HG02973 (cell line): ENCODE measurements around the gene MRPS27.

Source experiments
- ATAC-seq: cut with Tn5 transposase; IDR thresholded peaks from one replicate; pipeline ENCODE4 v1.9.1; 2021; ENCODE audit warnings: moderate library complexity; ENCODE audit not compliant: unreplicated experiment

MRPS27 gene

DNA sequence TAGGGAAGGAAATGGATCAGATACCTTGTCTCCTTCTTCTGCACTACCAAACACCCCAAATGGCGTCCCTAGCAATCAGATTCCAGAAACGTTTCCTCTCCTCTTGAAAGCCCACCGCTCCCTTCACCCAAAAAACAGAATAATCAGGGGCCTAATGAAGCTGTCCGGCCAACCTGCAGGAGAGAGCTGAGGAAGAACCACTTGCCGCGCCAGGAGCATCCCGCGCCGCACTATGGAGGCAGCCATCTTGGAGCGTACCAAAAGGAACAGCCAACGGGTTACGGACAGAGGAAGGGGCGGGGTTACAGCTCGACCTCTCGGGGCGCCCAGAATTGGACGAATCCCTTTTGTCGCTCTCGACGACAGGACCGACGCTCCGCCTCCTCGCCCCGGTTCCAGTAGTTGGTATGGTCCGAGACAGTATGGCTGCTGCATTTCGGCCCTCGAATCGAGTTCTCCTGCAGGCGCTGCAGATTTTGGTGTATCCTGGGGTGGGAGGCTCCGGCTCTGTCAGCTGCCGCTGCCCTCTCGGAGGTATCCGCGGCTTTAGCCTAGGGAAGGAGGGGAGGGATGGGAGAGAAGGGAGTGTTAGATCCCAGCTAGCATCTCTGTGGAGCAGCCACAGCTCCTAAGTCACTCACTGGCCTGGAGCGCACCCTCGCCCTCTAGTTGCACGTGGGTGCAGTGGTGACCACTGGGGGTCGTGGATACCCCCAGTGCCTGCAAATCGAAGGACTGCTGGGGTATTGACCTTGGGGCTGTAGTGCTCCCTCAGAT is at the start of gene MRPS27, which contains the start of gene PTCD2:
Gene MRPS27 (minus strand): TSS at position 265 of the 777 bp plus-strand sequence. CDS start 19 bp downstream, at position 246.
Gene PTCD2 (plus strand): TSS at position 398 of the 777 bp plus-strand sequence. CDS start 10 bp downstream, at position 408.
- ATAC-seq, result peak; percentile 99

- no peak for ATAC-seq
Observed at GRCh38 chr5:72369711-72370110, 49.7 kb upstream of the MRPS27 start.

DNA sequence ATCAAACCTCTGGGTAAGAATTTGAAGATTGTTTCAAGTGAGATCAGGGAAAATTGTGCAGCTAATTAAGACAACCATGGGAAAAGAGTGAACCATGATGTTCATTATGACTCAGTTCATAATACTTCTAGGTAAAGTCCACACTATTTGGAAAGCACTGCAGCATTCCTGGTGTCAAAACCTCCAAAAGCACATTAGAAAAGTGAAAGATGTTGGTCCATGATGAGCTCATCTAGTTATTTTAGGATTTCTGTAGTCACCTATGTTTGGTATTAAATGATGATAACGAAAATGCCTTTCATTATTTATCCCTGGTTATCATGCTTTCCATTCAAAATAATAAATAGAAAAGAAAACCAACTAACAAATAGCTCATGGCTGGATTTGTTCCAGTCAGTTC is 49.3 kb upstream of the MRPS27 start:
- ATAC-seq, result no peak

DNA sequence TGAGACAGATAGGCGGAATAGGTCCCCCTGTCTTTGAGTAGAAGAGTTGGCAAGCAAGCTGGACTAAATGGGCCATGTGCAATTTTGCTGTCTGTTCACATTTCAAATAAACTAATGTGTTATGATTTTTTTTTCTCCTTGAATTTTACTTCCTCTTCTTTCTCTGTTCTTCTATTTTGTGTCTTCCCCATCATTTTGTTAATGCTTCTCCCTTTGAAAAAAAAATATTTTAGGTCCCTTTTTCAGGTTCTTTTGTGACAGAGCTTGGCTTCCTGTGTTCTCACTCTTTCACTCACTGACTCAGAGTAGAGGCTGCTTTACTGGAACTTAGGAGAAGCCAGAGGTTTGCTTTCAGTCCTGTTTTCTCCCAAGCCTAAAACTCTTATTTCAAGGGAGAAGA is 48.2 kb upstream of the MRPS27 start:
- no peak for ATAC-seq

DNA sequence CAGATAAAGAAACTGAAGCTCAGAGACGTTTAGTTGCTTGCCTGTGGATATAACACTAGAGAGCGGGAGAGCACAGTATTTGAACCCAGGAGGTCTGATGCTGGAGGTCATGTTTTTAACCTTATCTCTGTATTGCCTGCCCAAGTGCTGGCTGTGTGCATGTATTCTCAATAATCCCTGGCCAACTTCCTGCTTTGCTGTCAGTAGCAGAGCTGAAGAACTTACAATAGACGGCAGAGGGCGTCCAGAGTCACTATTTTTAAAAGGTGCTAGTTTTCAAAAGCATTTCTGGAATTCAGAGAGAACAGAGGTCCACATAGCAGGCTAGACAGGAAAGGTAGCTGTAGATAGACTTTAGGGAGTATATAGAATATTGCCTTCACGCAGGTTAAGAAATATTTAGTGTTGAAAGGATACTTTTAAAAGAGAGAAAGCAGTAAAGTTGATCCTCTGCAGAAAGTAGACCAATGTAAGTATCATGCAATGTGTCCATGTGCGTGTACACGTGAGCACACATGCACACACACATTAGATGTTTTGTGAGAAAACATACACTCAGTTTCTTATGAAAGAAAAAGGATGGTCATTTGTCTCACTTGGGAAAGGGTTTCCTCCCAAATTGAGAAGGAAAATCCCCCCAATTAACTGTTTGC is 46.4 kb upstream of the MRPS27 start:
- peak; percentile 64 for ATAC-seq

DNA sequence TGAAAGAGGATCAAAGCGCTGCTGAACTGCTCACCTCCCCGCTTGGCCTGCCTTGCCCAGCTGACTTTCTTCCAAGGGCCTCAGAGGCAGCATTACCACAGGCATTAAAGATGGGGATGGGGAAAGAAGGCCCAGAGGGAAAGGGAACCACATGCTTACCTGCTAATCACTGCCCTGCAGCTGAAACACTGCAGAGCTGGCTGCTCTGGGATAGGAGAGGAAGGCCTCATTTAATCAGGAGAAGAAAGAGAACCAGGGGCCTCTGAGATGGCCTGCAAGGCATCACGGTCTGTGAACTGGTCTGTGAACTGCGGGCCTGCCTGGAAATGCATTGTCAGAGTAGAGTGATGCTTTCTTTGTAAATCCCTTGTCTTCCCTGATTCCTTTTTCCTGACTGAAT is 44.9 kb upstream of the MRPS27 start:
- ATAC-seq, result no peak

DNA sequence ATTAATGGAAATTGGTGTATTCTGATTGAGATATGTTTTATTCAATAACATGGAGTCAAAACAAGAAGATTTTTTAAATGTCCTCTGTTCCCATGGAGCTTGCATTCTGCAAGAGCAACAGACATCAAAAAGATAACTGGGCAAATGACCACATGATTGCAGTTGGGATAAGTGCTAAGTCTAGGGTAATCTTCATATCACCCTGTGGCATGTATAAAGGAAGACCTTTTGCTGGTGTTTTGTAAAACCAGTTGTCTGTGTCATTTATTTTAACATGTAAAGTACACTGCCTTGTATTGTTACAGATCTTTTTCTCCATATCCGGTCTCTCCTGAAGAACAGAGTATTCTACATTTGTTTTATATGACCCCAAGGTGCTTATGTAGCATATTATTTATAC is 44.1 kb upstream of the MRPS27 start:
- no peak for ATAC-seq

GRCh38 chr5:72363166-72363802 is 43.2 kb upstream of the MRPS27 start:
- no peak for ATAC-seq

GRCh38 chr5:72359886-72360285 is 39.8 kb upstream of the MRPS27 start:
- ATAC-seq, result no peak

DNA sequence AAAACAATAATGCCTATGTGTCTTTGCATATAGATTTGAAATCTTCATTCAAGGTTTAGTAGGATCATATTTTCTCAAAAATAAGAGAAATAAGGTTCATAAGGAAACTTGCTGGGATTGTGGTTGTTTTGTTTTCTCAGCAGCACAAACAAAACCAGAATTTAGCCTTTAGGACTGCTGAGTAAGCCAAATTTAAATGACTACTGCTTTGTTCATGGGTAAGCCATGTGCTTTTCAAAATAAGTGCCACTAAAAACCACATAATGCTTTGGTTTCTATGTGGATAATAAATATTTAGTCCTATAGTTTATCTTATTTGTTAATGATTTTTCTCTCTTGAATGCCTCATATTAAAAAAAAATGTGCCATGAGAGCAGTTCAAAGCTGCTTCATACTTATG is 38.9 kb upstream of the MRPS27 start:
- ATAC-seq, result no peak

DNA sequence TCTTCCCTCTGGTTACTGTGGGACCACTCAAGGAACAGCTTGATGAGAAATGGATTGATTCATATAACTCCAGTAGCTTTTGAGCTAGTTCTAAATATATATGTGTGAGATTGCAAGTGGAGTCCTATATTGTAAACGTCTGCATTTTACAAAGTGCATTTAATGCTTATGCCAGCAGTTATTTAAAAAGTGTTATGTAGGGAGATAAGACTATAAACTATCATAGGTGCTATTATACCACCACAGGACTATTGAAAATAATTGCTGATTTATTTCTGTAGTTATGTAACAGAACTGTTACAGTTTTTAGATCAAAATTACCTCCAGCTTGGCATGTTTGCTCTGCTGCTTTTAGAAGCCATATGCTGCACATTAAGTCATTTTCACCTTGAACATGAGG is 36.3 kb upstream of the MRPS27 start:
- no peak for ATAC-seq

- ATAC-seq, result no peak
Observed at GRCh38 chr5:72355706-72356299, 35.8 kb upstream of the MRPS27 start.

- no peak for ATAC-seq
Observed at GRCh38 chr5:72353046-72353445, 33.0 kb upstream of the MRPS27 start.

- ATAC-seq, result no peak
Observed at GRCh38 chr5:72352616-72353015, 32.6 kb upstream of the MRPS27 start.

- no peak for ATAC-seq
Observed at GRCh38 chr5:72351376-72351775, 31.3 kb upstream of the MRPS27 start.

- no peak for ATAC-seq
Observed at GRCh38 chr5:72347801-72348308, 27.8 kb upstream of the MRPS27 start.

- ATAC-seq, result no peak
Observed at GRCh38 chr5:72346398-72346797, 26.4 kb upstream of the MRPS27 start.

DNA sequence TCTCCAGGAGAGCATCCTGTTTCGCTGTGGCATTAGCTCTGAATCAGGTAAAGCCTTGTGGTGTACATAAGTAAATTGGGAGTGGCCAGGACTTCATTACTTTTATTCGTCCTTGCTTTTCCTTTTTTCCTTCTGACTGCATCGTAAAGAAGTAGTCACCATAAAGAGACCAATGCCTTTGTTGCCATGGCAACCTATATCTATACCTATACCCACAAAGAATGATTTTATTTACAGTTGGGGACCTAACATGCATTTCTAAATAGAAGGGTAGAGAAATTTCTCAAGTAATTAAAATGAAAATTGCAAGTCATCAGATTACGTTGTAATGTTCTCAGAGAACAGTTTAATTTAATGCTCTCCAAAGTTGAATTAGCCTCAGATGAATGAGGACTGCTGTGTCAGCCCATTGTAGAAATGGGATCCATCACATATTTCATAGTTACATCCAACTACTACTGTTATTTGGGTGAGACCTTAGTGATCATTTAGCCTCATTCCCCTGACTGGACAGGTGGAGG is 18.7 kb upstream of the MRPS27 start:
- no peak for ATAC-seq

GRCh38 chr5:72337159-72337558 is 17.1 kb upstream of the MRPS27 start:
- ATAC-seq, result no peak

- no peak for ATAC-seq
Observed at GRCh38 chr5:72330712-72331111, 10.7 kb upstream of the MRPS27 start.

GRCh38 chr5:72328172-72328571 is 8.1 kb upstream of the MRPS27 start:
- ATAC-seq, result no peak
